Smooth muscle cell (in vitro differentiated cells): Measurements from ENCODE around the gene VGF. TPM values are rescaled to one million over a fixed set of nuclear protein-coding genes. Genes with fewer than 3 reads are reported as not detected.

Source experiments
- DNase-seq: peaks from one replicate; lab custom pipeline; 2025; ENCODE audit not compliant: unreplicated experiment; lab: John Stamatoyannopoulos, UW
- H2AFZ ChIP-seq: fragments of 200-600 bp; sonication (generic); 2 replicates; pipeline ENCODE4 v1.6.0; 2016; ENCODE audit warnings: antibody characterized with exemption, low read depth, mild to moderate bottlenecking
- H3F3A ChIP-seq: fragments of 200-600 bp; sonication (generic); 2 replicates; pipeline ENCODE4 v1.6.0; 2017; ENCODE audit warnings: antibody characterized with exemption, low read depth
- H3K27ac ChIP-seq: fragments of 200-600 bp; sonication (generic); 2 replicates; pipeline ENCODE4 v1.5.1; 2016; ENCODE audit warnings: low read depth, mild to moderate bottlenecking
- H3K27me3 ChIP-seq: fragments of 200-600 bp; sonication (generic); 2 replicates; pipeline ENCODE4 v1.6.1; 2016; ENCODE audit warnings: low read depth, mild to moderate bottlenecking
- H3K36me3 ChIP-seq: fragments of 200-600 bp; sonication (generic); 2 replicates; pipeline ENCODE4 v1.5.1; 2016; ENCODE audit warnings: low read depth
- H3K4me1 ChIP-seq: fragments of 200-600 bp; sonication (generic); 2 replicates; pipeline ENCODE4 v1.5.1; 2016; ENCODE audit warnings: low read depth
- H3K4me2 ChIP-seq: fragments of 200-600 bp; sonication (generic); 2 replicates; pipeline ENCODE4 v1.6.0; 2016; ENCODE audit warnings: mild to moderate bottlenecking
- H3K4me3 ChIP-seq: fragments of 200-600 bp; sonication (generic); 2 replicates; pipeline ENCODE4 v1.5.1; 2016; ENCODE audit warnings: mild to moderate bottlenecking
- H3K79me2 ChIP-seq: fragments of 200-600 bp; sonication (generic); 2 replicates; pipeline ENCODE4 v1.6.0; 2016; ENCODE audit warnings: low read depth, mild to moderate bottlenecking
- H3K9ac ChIP-seq: fragments of 200-600 bp; sonication (generic); 2 replicates; pipeline ENCODE4 v1.6.0; 2016; ENCODE audit warnings: low read depth
- H3K9me3 ChIP-seq: fragments of 200-600 bp; sonication (generic); replicated peaks from 2 replicates; pipeline ENCODE4 v1.5.1; 2016; ENCODE audit warnings: low read depth
- H4K20me1 ChIP-seq: fragments of 200-600 bp; sonication (generic); 2 replicates; pipeline ENCODE4 v1.6.0; 2016; ENCODE audit warnings: low read depth
- WGBS: methylation state at CpG from one replicate; pipeline ENCODE4 v1.1.7; 2016; ENCODE audit warnings: low lambda C conversion rate; 5-methylcytosine and 5-hydroxymethylcytosine counted together
- polyA plus RNA-seq: library from polyadenylated mRNA; unstranded; fragments of >200 nt; fragmentation: Nextera tagmentation; extraction: Ambion mirVana; gene quantifications from 2 replicates; pipeline ENCODE4 v1.2.1, GENCODE V29; 2016
- total RNA-seq: library from RNA; depleted of rRNA; stranded (reverse); fragments of >200 nt; gene quantifications from 2 replicates; pipeline ENCODE4 v1.2.3, GENCODE V29; 2014
- TF ChIP-seq, protein P1 (sequence below): fragments of 200-600 bp; sonication (generic); IDR thresholded peaks from 2 replicates; pipeline ENCODE4 v1.5.1; 2017; ENCODE audit warnings: borderline replicate concordance, mild to moderate bottlenecking, antibody characterized with exemption; ENCODE audit not compliant: insufficient read depth, poor library complexity, severe bottlenecking

The VGF gene
- total and polyA plus RNA-seq, 2 experiments from 2014 or later: 0.25 to 0.85 TPM

DNA sequence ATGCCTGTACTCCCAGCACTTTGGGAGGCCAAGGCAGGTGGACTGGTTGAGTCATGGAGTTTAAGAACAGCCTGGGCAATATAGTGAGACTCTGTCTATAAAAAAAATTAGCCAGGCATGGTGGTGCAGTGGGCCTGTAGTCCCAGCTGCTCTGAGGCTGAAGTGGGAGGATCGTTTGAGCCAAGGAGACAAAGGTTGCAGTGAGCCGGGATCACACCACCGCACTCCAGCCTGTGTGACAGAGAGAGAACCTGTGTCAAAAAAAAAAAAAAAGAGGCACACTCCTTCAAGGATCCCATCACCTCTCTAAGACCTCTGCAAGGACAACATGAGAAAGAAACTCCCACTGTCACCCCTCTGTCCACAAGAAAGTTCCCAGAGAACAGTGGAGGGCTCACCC, 10.3 kb upstream of the VGF start:
- Histone ChIP-seq H3K79me2 (no peaks in the 10 kb centered on the region), H3K36me3 (no peaks in the 10 kb centered on the region), H3K4me2 (no peak overlapping the region), H3K4me3 (no peak overlapping the region), H2AFZ (no peak overlapping the region), H3K9me3 (no peaks in the 10 kb centered on the region), H3F3A (no peaks in the 10 kb centered on the region), H3K27me3 (peaks cover 100% of the 10 kb centered on the region), H3K4me1 (peaks cover 24% of the 10 kb centered on the region), H3K9ac (no peak overlapping the region), H4K20me1 (no peaks in the 10 kb centered on the region), H3K27ac (no peak overlapping the region)
- TF ChIP-seq, protein P1, sequence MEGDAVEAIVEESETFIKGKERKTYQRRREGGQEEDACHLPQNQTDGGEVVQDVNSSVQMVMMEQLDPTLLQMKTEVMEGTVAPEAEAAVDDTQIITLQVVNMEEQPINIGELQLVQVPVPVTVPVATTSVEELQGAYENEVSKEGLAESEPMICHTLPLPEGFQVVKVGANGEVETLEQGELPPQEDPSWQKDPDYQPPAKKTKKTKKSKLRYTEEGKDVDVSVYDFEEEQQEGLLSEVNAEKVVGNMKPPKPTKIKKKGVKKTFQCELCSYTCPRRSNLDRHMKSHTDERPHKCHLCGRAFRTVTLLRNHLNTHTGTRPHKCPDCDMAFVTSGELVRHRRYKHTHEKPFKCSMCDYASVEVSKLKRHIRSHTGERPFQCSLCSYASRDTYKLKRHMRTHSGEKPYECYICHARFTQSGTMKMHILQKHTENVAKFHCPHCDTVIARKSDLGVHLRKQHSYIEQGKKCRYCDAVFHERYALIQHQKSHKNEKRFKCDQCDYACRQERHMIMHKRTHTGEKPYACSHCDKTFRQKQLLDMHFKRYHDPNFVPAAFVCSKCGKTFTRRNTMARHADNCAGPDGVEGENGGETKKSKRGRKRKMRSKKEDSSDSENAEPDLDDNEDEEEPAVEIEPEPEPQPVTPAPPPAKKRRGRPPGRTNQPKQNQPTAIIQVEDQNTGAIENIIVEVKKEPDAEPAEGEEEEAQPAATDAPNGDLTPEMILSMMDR: no peak
- WGBS: 57% methylated on average over 3 of the region's 3 CpGs
- no peak for DNase-seq

DNA sequence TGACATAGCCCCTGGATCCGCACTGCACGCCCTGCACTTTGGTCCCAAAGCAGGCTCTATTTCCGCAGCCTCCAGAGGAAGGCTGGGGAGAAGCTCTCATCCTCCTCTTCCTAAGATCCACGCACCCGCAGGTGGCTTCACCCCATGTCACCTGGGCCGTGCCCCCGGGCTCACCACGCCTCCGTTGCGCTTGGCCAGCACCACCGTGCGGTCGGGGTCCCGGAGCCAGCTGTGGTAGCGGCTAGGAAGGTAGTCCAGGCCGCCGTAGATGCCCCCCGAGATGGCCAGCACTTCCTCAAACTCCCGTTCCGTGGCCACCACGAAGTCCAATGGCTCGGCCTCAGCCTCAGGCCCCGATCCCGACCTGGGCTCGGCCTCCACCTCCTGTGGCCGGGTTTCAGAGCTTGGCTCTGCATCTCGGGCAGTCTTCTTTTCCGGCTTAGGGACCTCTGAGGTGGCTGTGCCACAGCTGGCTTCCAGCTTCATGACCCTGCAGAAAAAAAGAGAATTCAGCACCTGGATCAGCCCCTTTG, 9.0 kb upstream of the VGF start:
- no peak overlapping the region for H3K4me3 ChIP-seq
- no peak overlapping the region for H3K9ac ChIP-seq
- H3K27ac ChIP-seq: no peak overlapping the region
- peaks cover 96% of the 10 kb centered on the region for H3K27me3 ChIP-seq
- no peaks in the 10 kb centered on the region for H3K9me3 ChIP-seq
- 14% methylated on average over 27 of the region's 28 CpGs for WGBS
- no peak overlapping the region for H3K4me2 ChIP-seq
- no peaks in the 10 kb centered on the region for H3K36me3 ChIP-seq
- H2AFZ ChIP-seq: no peak overlapping the region
- H3K79me2 ChIP-seq: no peaks in the 10 kb centered on the region
- H4K20me1 ChIP-seq: no peaks in the 10 kb centered on the region
- TF ChIP-seq, protein P1: no peak
- no peaks in the 10 kb centered on the region for H3F3A ChIP-seq
- peaks cover 20% of the 10 kb centered on the region for H3K4me1 ChIP-seq
- DNase-seq: no peak

DNA sequence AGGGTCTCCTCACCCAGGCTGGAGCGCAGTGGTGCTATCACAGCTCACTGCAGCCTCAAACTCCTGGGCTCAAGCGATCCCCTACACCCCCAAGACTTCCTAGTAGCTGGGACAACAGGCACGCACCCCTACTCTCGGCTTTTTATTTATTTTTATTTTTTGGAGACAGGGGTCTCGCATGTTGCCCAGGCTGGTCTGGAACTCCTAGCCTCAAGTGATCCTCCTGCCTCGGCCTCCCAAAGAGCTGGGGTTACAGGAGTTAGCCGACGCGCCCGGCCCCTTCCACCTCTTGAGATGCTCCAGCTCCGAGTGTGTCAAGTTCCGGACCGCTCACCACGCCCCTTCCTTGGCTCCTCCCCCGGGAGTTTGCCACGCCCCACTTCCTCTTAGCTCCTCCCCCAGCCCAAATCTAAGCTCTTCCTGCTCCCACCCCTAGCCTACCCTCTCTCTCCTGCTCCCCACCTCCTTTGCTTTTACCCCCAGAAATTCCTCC, 8.4 kb upstream of the VGF start:
- WGBS: 14% methylated on average over 9 of the region's 16 CpGs
- no peaks in the 10 kb centered on the region for H3K9me3 ChIP-seq
- H3K9ac ChIP-seq: no peak overlapping the region
- H3K27ac ChIP-seq: no peak overlapping the region
- peak overlapping the region; percentile 14 for H3K4me3 ChIP-seq
- peaks cover 20% of the 10 kb centered on the region for H3K4me1 ChIP-seq
- peaks cover 90% of the 10 kb centered on the region for H3K27me3 ChIP-seq
- H3F3A ChIP-seq: no peaks in the 10 kb centered on the region
- H3K36me3 ChIP-seq: no peaks in the 10 kb centered on the region
- H2AFZ ChIP-seq: no peak overlapping the region
- TF ChIP-seq, protein P1: no peak
- no peaks in the 10 kb centered on the region for H4K20me1 ChIP-seq
- no peak for DNase-seq
- no peaks in the 10 kb centered on the region for H3K79me2 ChIP-seq
- peak overlapping the region; percentile 81 for H3K4me2 ChIP-seq
